Ovary (tissue), 9 donors: ENCODE data around the gene CCN2. TPM values are rescaled to one million over a fixed set of nuclear protein-coding genes. Genes with fewer than 3 reads are reported as not detected.
"Not testable (repeated sequence)": the region's sequence is repeated elsewhere in the genome, so short reads cannot be mapped to it uniquely, and the experiment has no call there.

Source experiments
- DNase-seq, 5 donors: peaks; one replicate each; pipeline ENCODE4 v3.0.0-alpha.2; 2019 to 2020
- H3K27ac ChIP-seq, 2 donors: fragments of 200-600 bp; one replicate each; pipeline versions ENCODE4 v1.5.1 to v1.8.0; 2019 to 2022
- H3K27me3 ChIP-seq: fragments of 200-600 bp; one replicate; pipeline ENCODE4 v1.8.0; 2022
- H3K36me3 ChIP-seq: fragments of 200-600 bp; sonication (generic); one replicate; pipeline ENCODE4 v1.5.1; 2019
- H3K4me1 ChIP-seq: one replicate; pipeline ENCODE4 v1.8.1; 2013; ENCODE audit warnings: mild to moderate bottlenecking, moderate library complexity; ENCODE audit not compliant: insufficient read depth
- H3K4me3 ChIP-seq: fragments of 200-600 bp; sonication (generic); one replicate; pipeline ENCODE4 v1.5.1; 2017
- H3K9me3 ChIP-seq, 2 donors: fragments of 200-600 bp in 1 of 2; sonication (generic) in 1 of 2; one replicate each; pipeline versions ENCODE4 v1.5.1 to v1.8.1; 2013 to 2019; ENCODE audit warnings: mild to moderate bottlenecking in 1 of 2, moderate library complexity in 1 of 2
- CTCF ChIP-seq, 3 donors: fragments of 450-650 bp in 2 of 3; fragments of 200-600 bp in 1 of 3; IDR thresholded peaks; one replicate each; pipeline versions ENCODE4 v1.5.1 to v1.8.0; 2016 to 2022; ENCODE audit warnings: antibody characterized with exemption in 3 of 3, mild to moderate bottlenecking in 1 of 3
- EP300 ChIP-seq: sonication (generic); formaldehyde crosslinking; IDR thresholded peaks from one replicate; pipeline ENCODE4 v1.6.1; 2017; ENCODE audit warnings: antibody characterized with exemption
- POLR2A ChIP-seq: fragments of 450-650 bp; IDR thresholded peaks from one replicate; pipeline ENCODE4 v1.6.1; 2017; ENCODE audit warnings: antibody characterized with exemption, mild to moderate bottlenecking, moderate library complexity
- WGBS, 3 donors: extraction: QIAGEN DNeasy Blood & Tissue Kit in 1 of 3; methylation state at CpG; one replicate each; pipeline versions ENCODE4 v1.1.5 to v1.1.7; 2013 to 2017; 5-methylcytosine and 5-hydroxymethylcytosine counted together
- intact Hi-C, 4 donors: fragments of 100-400 bp; cut with DNase I; formaldehyde crosslinking; loops; one replicate each; pipeline versions ENCODE4 v1.11.0 to v1.15.1; 2022 to 2023
- polyA plus RNA-seq, 2 donors: library from polyadenylated mRNA; stranded (reverse); fragments of 200-250 nt in 1 of 2; fragments of 350-450 nt in 1 of 2; fragmentation: Illumina TruSeq in 1 of 2; extraction: RNeasy Lipid Tissue Mini Kit (QIAGEN cat#74804) in 1 of 2; gene quantifications; one replicate each; pipeline ENCODE4 v1.2.3, GENCODE V29; 2013 to 2014
- total RNA-seq, 7 donors: library from RNA; depleted of rRNA in 2 of 7; stranded (reverse); fragments of >200 nt in 2 of 7; fragmentation: NEBNext Ultra II Directional in 3 of 7; extraction: Animal tissue kit (Norgen Biotek cat#: 25700) in 3 of 7; gene quantifications; one replicate each; pipeline versions ENCODE4 v1.1.0 to v1.2.4, GENCODE V29; 2016 to 2023
- donor health status: DM: no; HTN: no; CAD: no; lungs with moderate emphysema.
- donor health status: DM: no; HTN: no; CAD: no.
- donor health status: Bipolar disorder and iron deficiency.
- donor health status: DM: yes; HTN: yes; CAD: no.
- donor health status: DM: no; HTN: no; CAD: no.
- donor health status: DM: yes; HTN: yes; CAD: no.

CCN2 gene
- total and polyA plus RNA-seq, 9 donors = 18.3 to 191 (median 65.9) TPM

- 47 to 60% (median 57%) methylated on average over 1 of the region's 1 CpG for WGBS, 3 donors
- intact Hi-C loops = loop anchor here in 2 of 4 donors (5.0 to 10.0 kb wide), 3 partner anchors 129 to 219 kb away; no protein-coding TSS in a partner anchor
- no peaks in the 10 kb centered on the region for H3K36me3 ChIP-seq
These were observed 36.9 kb downstream of the CCN2 start for GRCh38 chr6:131914234-131914633.

GRCh38 chr6:131911951-131912350 lies 39.2 kb downstream of the CCN2 start:
- WGBS, 3 donors = 11 to 41% (median 11%) methylated on average over 3 of the region's 3 CpGs
- H3K27me3 ChIP-seq = no peaks in the 10 kb centered on the region
- intact Hi-C loops = loop anchor here in 2 of 4 donors (5.0 to 10.0 kb wide), 3 partner anchors 127 to 217 kb away; no protein-coding TSS in a partner anchor

More at GRCh38 chr6:131914234-131914633, 36.9 kb downstream of the CCN2 start:
- H3K4me3 ChIP-seq = no peak overlapping the region
- H3K27ac ChIP-seq = no peak overlapping the region
- H3K27me3 ChIP-seq = no peaks in the 10 kb centered on the region
- TF ChIP-seq EP300 (no peak), POLR2A (no peak), CTCF (IDR thresholded peaks at IDR 0.05) (no peak)
- H3K9me3 ChIP-seq = no peaks in the 10 kb centered on the region
- DNase-seq = no peak
- no peaks in the 10 kb centered on the region for H3K4me1 ChIP-seq

GRCh38 chr6:131910956-131911355 lies 40.2 kb downstream of the CCN2 start:
- intact Hi-C loops = loop anchor here in 2 of 4 donors (5.0 to 10.0 kb wide), 3 partner anchors 126 to 216 kb away; no protein-coding TSS in a partner anchor
- no peak overlapping the region for H3K4me3 ChIP-seq
- no peaks in the 10 kb centered on the region for H3K27me3 ChIP-seq
- TF ChIP-seq EP300 (no peak), POLR2A (no peak)
- no peak overlapping the region for H3K27ac ChIP-seq
- no peaks in the 10 kb centered on the region for H3K4me1 ChIP-seq
- no peak for DNase-seq
- H3K9me3 ChIP-seq = no peaks in the 10 kb centered on the region
- WGBS, 3 donors = 72 to 81% (median 79%) methylated on average over 4 of the region's 4 CpGs
- H3K36me3 ChIP-seq = no peaks in the 10 kb centered on the region

More at GRCh38 chr6:131911951-131912350, 39.2 kb downstream of the CCN2 start:
- no peaks in the 10 kb centered on the region for H3K9me3 ChIP-seq
- H3K4me3 ChIP-seq = no peak overlapping the region
- no peak for DNase-seq
- no peaks in the 10 kb centered on the region for H3K4me1 ChIP-seq
- no peaks in the 10 kb centered on the region for H3K36me3 ChIP-seq
- H3K27ac ChIP-seq = no peak overlapping the region
- no peak for TF ChIP-seq POLR2A
- no peak for TF ChIP-seq EP300
- no peak for TF ChIP-seq CTCF (IDR thresholded peaks at IDR 0.05)

- no peak for TF ChIP-seq EP300
- TF ChIP-seq POLR2A = no peak
- no peak for TF ChIP-seq CTCF (IDR thresholded peaks at IDR 0.05)
- 82 to 93% (median 91%) methylated on average over 1 of the region's 1 CpG for WGBS, 3 donors
These were observed 41.0 kb downstream of the CCN2 start for GRCh38 chr6:131910219-131910589.

GRCh38 chr6:131909408-131910218 lies 41.6 kb downstream of the CCN2 start:
- no peaks in the 10 kb centered on the region for H3K4me1 ChIP-seq
- H3K36me3 ChIP-seq = no peaks in the 10 kb centered on the region
- no peaks in the 10 kb centered on the region for H3K9me3 ChIP-seq
- H3K27me3 ChIP-seq = no peaks in the 10 kb centered on the region
- intact Hi-C loops = loop anchor here in 3 of 4 donors (5.0 to 10.0 kb wide), 3 partner anchors 125 to 215 kb away; no protein-coding TSS in a partner anchor
- TF ChIP-seq EP300 = no peak
- TF ChIP-seq POLR2A = no peak
- peak; percentile 54 to 81 (median 61) for TF ChIP-seq CTCF (IDR thresholded peaks at IDR 0.05)
- H3K4me3 ChIP-seq = no peak overlapping the region
- H3K27ac ChIP-seq = no peak overlapping the region
- peak; percentile 55 to 82 (median 59) for DNase-seq
- 62 to 64% (median 63%) methylated on average over 4 of the region's 4 CpGs for WGBS, 3 donors

More at GRCh38 chr6:131910219-131910589, 41.0 kb downstream of the CCN2 start:
- intact Hi-C loops = loop anchor here in 2 of 4 donors (5.0 to 10.0 kb wide), 3 partner anchors 125 to 215 kb away; no protein-coding TSS in a partner anchor
- no peak for DNase-seq
- no peaks in the 10 kb centered on the region for H3K9me3 ChIP-seq
- H3K4me3 ChIP-seq = no peak overlapping the region
- H3K27me3 ChIP-seq = no peaks in the 10 kb centered on the region
- no peaks in the 10 kb centered on the region for H3K36me3 ChIP-seq
- H3K27ac ChIP-seq = no peak overlapping the region
- no peaks in the 10 kb centered on the region for H3K4me1 ChIP-seq

GRCh38 chr6:131908787-131909186 lies 42.4 kb downstream of the CCN2 start:
- H3K36me3 ChIP-seq, H3K4me3 ChIP-seq, H3K27ac ChIP-seq, H3K4me1 ChIP-seq, H3K27me3 ChIP-seq, DNase-seq, H3K9me3 ChIP-seq: not testable (repeated sequence)
- 74 to 91% (median 82%) methylated on average over 3 of the region's 3 CpGs for WGBS, 3 donors
- intact Hi-C loops = loop anchor here in 1 of 4 donors (5.0 kb wide), 1 partner anchor 211 kb away; no protein-coding TSS in a partner anchor

- 83 to 90% (median 88%) methylated on average over 11 to 12 of the region's 12 CpGs for WGBS, 3 donors
These were observed 47.4 kb downstream of the CCN2 start for GRCh38 chr6:131903734-131904133.

More at GRCh38 chr6:131903734-131904133, 47.4 kb downstream of the CCN2 start:
- H3K27me3 ChIP-seq, H3K27ac ChIP-seq, H3K4me1 ChIP-seq, H3K36me3 ChIP-seq, H3K4me3 ChIP-seq, H3K9me3 ChIP-seq, intact Hi-C loops, DNase-seq: not testable (repeated sequence)
